ENCODE data around the gene ALCAM. TPM values are rescaled to one million over a fixed set of nuclear protein-coding genes. Genes with fewer than 3 reads are reported as not detected.

The ALCAM gene
- total RNA-seq, 4 donors from 2014 or later, result 7.3 to 249 (median 26.8) TPM

- no peak for TF ChIP-seq CTCF (IDR thresholded peaks at IDR 0.05; ENCODE audit: low read depth)
These were observed 255.5 kb downstream of the ALCAM start for GRCh38 chr3:105622169-105622568.

All from subcutaneous adipose tissue (tissue), 4 donors.